Peyer's patch (tissue), 4 donors: ENCODE results near the gene THAP8.

Source experiments
- CTCF ChIP-seq, 6 experiments: fragments of 450-650 bp in 4 of 6; fragments of 200-600 bp in 2 of 6; sonication (generic) in 1 of 6; IDR thresholded peaks; one replicate each; pipeline ENCODE4 v1.5.1; 2017 to 2019; ENCODE audit warnings: antibody characterized with exemption in 6 of 6, mild to moderate bottlenecking in 3 of 6, moderate library complexity in 1 of 6
- POLR2A ChIP-seq, 2 donors: fragments of 450-650 bp; IDR thresholded peaks; one replicate each; pipeline ENCODE4 v1.5.1; 2017; ENCODE audit warnings: antibody characterized with exemption in 2 of 2, mild to moderate bottlenecking in 2 of 2, moderate library complexity in 2 of 2

DNA sequence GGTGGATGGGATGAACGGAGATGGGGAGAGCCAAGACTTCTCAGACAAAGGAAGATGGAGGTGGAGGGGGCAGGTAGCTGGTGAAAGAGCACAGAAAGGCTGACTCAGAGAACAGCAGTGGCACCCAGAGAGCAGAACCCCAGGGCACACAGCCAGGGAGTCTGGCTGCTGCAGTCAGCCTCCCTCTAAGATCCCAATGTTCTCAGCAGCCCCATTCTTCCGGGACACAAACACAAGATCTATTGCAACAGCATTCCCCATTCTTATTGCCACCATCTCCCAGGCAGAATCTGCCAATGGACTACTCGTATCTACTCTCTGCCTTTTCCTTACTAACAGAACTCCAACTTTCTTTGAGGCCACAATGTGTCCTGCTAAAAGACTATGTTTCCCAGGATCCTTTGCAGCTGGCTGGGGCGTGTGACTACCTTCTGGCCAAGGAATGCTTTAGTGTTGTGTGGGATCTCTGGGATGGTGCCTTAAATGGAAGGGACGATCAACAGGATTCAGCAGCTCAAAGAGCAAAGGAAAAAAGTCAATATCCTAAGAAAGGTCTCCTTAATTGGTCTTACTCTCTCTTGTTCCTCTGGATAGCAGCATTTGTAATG lies 7.5 kb downstream of the THAP8 start:
- TF ChIP-seq CTCF (IDR thresholded peaks at IDR 0.05) (no peak), POLR2A (IDR thresholded peaks at IDR 0.05) (no peak)
